Smooth muscle cell (in vitro differentiated cells): Measurements from ENCODE around the gene ARHGEF35. TPM values are rescaled to one million over a fixed set of nuclear protein-coding genes. Genes with fewer than 3 reads are reported as not detected.
"Not testable (repeated sequence)": the region's sequence is repeated elsewhere in the genome, so short reads cannot be mapped to it uniquely, and the experiment has no call there.

Experiments used
- DNase-seq: peaks from one replicate; lab custom pipeline; 2025; ENCODE audit not compliant: unreplicated experiment; lab: John Stamatoyannopoulos, UW
- H2AFZ ChIP-seq: fragments of 200-600 bp; sonication (generic); 2 replicates; pipeline ENCODE4 v1.6.0; 2016; ENCODE audit warnings: antibody characterized with exemption, low read depth, mild to moderate bottlenecking
- H3F3A ChIP-seq: fragments of 200-600 bp; sonication (generic); 2 replicates; pipeline ENCODE4 v1.6.0; 2017; ENCODE audit warnings: antibody characterized with exemption, low read depth
- H3K27ac ChIP-seq: fragments of 200-600 bp; sonication (generic); 2 replicates; pipeline ENCODE4 v1.5.1; 2016; ENCODE audit warnings: low read depth, mild to moderate bottlenecking
- H3K27me3 ChIP-seq: fragments of 200-600 bp; sonication (generic); 2 replicates; pipeline ENCODE4 v1.6.1; 2016; ENCODE audit warnings: low read depth, mild to moderate bottlenecking
- H3K36me3 ChIP-seq: fragments of 200-600 bp; sonication (generic); 2 replicates; pipeline ENCODE4 v1.5.1; 2016; ENCODE audit warnings: low read depth
- H3K4me1 ChIP-seq: fragments of 200-600 bp; sonication (generic); 2 replicates; pipeline ENCODE4 v1.5.1; 2016; ENCODE audit warnings: low read depth
- H3K4me2 ChIP-seq: fragments of 200-600 bp; sonication (generic); 2 replicates; pipeline ENCODE4 v1.6.0; 2016; ENCODE audit warnings: mild to moderate bottlenecking
- H3K4me3 ChIP-seq: fragments of 200-600 bp; sonication (generic); 2 replicates; pipeline ENCODE4 v1.5.1; 2016; ENCODE audit warnings: mild to moderate bottlenecking
- H3K79me2 ChIP-seq: fragments of 200-600 bp; sonication (generic); 2 replicates; pipeline ENCODE4 v1.6.0; 2016; ENCODE audit warnings: low read depth, mild to moderate bottlenecking
- H3K9ac ChIP-seq: fragments of 200-600 bp; sonication (generic); 2 replicates; pipeline ENCODE4 v1.6.0; 2016; ENCODE audit warnings: low read depth
- H3K9me3 ChIP-seq: fragments of 200-600 bp; sonication (generic); replicated peaks from 2 replicates; pipeline ENCODE4 v1.5.1; 2016; ENCODE audit warnings: low read depth
- H4K20me1 ChIP-seq: fragments of 200-600 bp; sonication (generic); 2 replicates; pipeline ENCODE4 v1.6.0; 2016; ENCODE audit warnings: low read depth
- WGBS: methylation state at CpG from one replicate; pipeline ENCODE4 v1.1.7; 2016; ENCODE audit warnings: low lambda C conversion rate; 5-methylcytosine and 5-hydroxymethylcytosine counted together
- polyA plus RNA-seq: library from polyadenylated mRNA; unstranded; fragments of >200 nt; fragmentation: Nextera tagmentation; extraction: Ambion mirVana; gene quantifications from 2 replicates; pipeline ENCODE4 v1.2.1, GENCODE V29; 2016
- total RNA-seq: library from RNA; depleted of rRNA; stranded (reverse); fragments of >200 nt; gene quantifications from 2 replicates; pipeline ENCODE4 v1.2.3, GENCODE V29; 2014
- TF ChIP-seq, protein P1 (sequence below): fragments of 200-600 bp; sonication (generic); IDR thresholded peaks from 2 replicates; pipeline ENCODE4 v1.5.1; 2017; ENCODE audit warnings: borderline replicate concordance, mild to moderate bottlenecking, antibody characterized with exemption; ENCODE audit not compliant: insufficient read depth, poor library complexity, severe bottlenecking

ARHGEF35 gene
- total and polyA plus RNA-seq, 2 experiments from 2014 or later: 4.2 to 4.7 TPM

DNA sequence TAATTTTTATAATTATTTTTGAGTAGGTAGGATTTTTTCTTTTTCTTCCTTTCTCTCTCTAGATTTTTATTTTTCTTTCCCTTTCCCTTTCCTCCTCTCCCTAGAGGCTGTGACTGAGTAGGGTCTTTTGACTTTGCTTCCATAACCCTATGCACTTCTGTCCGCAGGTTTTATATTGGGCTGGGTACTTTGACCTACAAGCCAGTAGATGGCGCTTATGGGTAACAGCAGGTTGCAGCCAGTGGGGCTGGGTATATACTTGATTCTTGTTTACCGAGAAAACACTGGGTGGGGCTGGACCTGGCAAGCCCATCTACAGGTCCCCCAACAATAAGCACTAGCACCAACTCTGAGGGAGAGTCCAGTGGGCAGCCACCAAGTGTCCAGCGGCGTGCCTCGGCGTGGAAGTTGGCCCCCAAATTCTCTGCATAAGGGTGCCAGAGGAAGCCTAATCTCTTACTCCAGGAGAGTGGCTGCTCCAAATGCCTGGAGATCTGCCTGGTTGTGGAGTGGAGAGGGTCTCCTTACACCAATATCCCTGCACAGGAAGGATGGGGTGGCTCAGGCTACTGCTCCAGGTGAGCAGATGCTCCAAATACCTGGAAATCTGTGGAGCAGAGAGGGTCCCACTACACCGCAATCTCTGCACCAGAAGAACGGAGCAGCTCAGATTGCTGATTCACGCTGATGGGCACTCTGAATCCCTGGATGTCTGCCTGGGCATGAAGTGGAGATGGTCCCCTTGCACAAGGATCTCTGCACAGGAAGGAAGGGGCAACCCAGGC, 17.1 kb downstream of the ARHGEF35 start:
- not testable (repeated sequence) for H3K36me3 ChIP-seq, H3K27ac ChIP-seq, H3K4me2 ChIP-seq, H2AFZ ChIP-seq, H3K79me2 ChIP-seq, H3K4me1 ChIP-seq, H4K20me1 ChIP-seq, H3K9ac ChIP-seq, H3K27me3 ChIP-seq, H3F3A ChIP-seq, DNase-seq, H3K9me3 ChIP-seq, H3K4me3 ChIP-seq
- TF ChIP-seq, protein P1, sequence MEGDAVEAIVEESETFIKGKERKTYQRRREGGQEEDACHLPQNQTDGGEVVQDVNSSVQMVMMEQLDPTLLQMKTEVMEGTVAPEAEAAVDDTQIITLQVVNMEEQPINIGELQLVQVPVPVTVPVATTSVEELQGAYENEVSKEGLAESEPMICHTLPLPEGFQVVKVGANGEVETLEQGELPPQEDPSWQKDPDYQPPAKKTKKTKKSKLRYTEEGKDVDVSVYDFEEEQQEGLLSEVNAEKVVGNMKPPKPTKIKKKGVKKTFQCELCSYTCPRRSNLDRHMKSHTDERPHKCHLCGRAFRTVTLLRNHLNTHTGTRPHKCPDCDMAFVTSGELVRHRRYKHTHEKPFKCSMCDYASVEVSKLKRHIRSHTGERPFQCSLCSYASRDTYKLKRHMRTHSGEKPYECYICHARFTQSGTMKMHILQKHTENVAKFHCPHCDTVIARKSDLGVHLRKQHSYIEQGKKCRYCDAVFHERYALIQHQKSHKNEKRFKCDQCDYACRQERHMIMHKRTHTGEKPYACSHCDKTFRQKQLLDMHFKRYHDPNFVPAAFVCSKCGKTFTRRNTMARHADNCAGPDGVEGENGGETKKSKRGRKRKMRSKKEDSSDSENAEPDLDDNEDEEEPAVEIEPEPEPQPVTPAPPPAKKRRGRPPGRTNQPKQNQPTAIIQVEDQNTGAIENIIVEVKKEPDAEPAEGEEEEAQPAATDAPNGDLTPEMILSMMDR: peak; percentile 53
- 53% methylated on average over 9 of the region's 10 CpGs for WGBS

DNA sequence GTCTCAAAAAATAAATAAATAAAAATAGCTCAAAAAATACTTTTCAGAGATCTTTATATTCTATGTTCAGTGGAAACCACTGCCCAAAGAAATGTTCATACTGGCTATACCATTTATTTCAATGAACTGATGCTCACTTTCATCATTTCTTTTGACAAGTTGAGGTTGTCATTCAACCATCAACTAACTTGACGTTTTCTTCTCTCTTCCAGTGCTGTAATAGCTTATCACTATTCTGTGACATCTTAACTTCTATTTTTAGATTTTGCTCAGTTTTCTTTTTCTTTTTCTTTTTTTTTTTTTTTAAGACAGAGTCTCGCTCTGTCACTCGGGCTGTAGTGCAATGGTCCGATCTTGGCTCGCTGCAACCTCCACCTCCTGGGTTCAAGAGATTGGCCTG, 21.0 kb downstream of the ARHGEF35 start:
- Histone ChIP-seq H3K9ac (no peak overlapping the region), H3K27me3 (no peaks in the 10 kb centered on the region), H3K4me2 (no peak overlapping the region), H2AFZ (no peak overlapping the region), H3K4me3 (no peak overlapping the region), H3K79me2 (no peaks in the 10 kb centered on the region), H3K4me1 (no peaks in the 10 kb centered on the region), H3K36me3 (no peaks in the 10 kb centered on the region), H4K20me1 (no peaks in the 10 kb centered on the region), H3K27ac (no peak overlapping the region), H3F3A (no peaks in the 10 kb centered on the region), H3K9me3 (no peaks in the 10 kb centered on the region)
- 96% methylated on average over 5 of the region's 5 CpGs for WGBS
- TF ChIP-seq, protein P1: no peak
- no peak for DNase-seq

- 87% methylated on average over 4 of the region's 4 CpGs for WGBS
- not testable (repeated sequence) for H3K9ac ChIP-seq, H2AFZ ChIP-seq, H3K79me2 ChIP-seq, H3K4me3 ChIP-seq, H3K36me3 ChIP-seq, H4K20me1 ChIP-seq, DNase-seq, H3F3A ChIP-seq, H3K4me2 ChIP-seq, H3K27ac ChIP-seq, H3K27me3 ChIP-seq, H3K9me3 ChIP-seq, H3K4me1 ChIP-seq
Measured at GRCh38 chr7:144171594-144172350, 23.9 kb downstream of the ARHGEF35 start.

DNA sequence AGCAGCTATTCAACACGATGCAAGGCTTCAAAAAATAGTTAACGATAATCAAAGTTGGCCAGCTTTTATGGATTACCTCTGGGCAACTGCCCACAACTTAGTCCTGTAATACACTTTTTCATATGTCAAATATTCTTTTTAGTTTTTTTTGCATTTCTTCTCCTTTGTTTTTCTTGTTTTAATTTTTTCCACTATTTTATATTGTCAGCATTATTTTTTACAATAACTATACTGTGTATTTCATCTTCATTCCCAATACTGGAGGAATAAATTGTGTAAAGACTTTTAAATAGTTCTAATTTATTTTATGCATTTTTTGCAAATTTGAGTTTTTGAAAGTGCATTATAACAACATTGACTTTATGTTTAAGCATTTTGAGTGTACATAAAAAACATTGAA, 30.8 kb downstream of the ARHGEF35 start:
- Histone ChIP-seq H4K20me1 (no peaks in the 10 kb centered on the region), H3K36me3 (no peaks in the 10 kb centered on the region), H2AFZ (no peak overlapping the region), H3K9ac (no peak overlapping the region), H3K27ac (no peak overlapping the region), H3K4me3 (no peak overlapping the region), H3K79me2 (no peaks in the 10 kb centered on the region), H3K27me3 (no peaks in the 10 kb centered on the region), H3K4me2 (no peak overlapping the region), H3K4me1 (no peaks in the 10 kb centered on the region), H3F3A (no peaks in the 10 kb centered on the region), H3K9me3 (no peaks in the 10 kb centered on the region)
- DNase-seq: no peak
- 79% methylated on average over 2 of the region's 2 CpGs for WGBS
- TF ChIP-seq, protein P1: no peak
